IMR-90 (cell line): ENCODE results near the gene GRM8. TPM values are rescaled to one million over a fixed set of nuclear protein-coding genes. Genes with fewer than 3 reads are reported as not detected.

Experiments
- ATAC-seq: fragments of 200-7000 bp; cut with Tn5 transposase; 2 replicates; pipeline ENCODE4 v1.9.1; 2020; ENCODE audit warnings: low read depth, mild to moderate bottlenecking, moderate library complexity
- BruUV-seq: library from RNA; stranded (reverse); fragments of 400-500 nt; replicated peaks from 2 replicates; lab custom pipeline; 2021; lab: Mats Ljungman, UMichigan
- CTCF ChIA-PET: fragments of 300-600 bp; formaldehyde crosslinking; extraction: SDS; loops from one replicate; lab custom pipeline; 2021; ENCODE audit warnings: antibody characterized with exemption; lab: Yijun Ruan, JAX
- POLR2A ChIA-PET: fragments of 300-600 bp; sonication (Branson Sonifier 250); formaldehyde crosslinking; loops from one replicate; lab custom pipeline; 2022; ENCODE audit warnings: antibody characterized with exemption; ENCODE audit not compliant: unreplicated experiment; lab: Charles Lee
- DNase-seq: peaks from one replicate; pipeline ENCODE4 v3.0.0; 2013
- H2AFZ ChIP-seq: replicated peaks from 2 replicates; pipeline ENCODE3; 2013; ENCODE audit warnings: low read length, mild to moderate bottlenecking; ENCODE audit not compliant: poor library complexity
- H2AK5ac ChIP-seq: 2 replicates; pipeline ENCODE4 v1.6.1; 2013; ENCODE audit warnings: low read depth, low read length, inconsistent platforms
- H2AK9ac ChIP-seq: replicated peaks from 2 replicates; pipeline ENCODE3; 2013; ENCODE audit warnings: mild to moderate bottlenecking, low read depth, low read length, moderate library complexity; ENCODE audit not compliant: poor library complexity
- H2BK120ac ChIP-seq: 2 replicates; pipeline ENCODE4 v1.6.1; 2013; ENCODE audit warnings: low read depth, low read length, inconsistent platforms
- H2BK15ac ChIP-seq: 3 replicates; pipeline ENCODE4 v1.6.1; 2013; ENCODE audit warnings: low read depth, low read length, inconsistent platforms
- H2BK20ac ChIP-seq: 2 replicates; pipeline ENCODE4 v1.6.1; 2013; ENCODE audit warnings: low read depth, mild to moderate bottlenecking, inconsistent platforms, low read length, moderate library complexity
- H2BK5ac ChIP-seq: 2 replicates; pipeline ENCODE4 v1.6.1; 2013; ENCODE audit warnings: mild to moderate bottlenecking, low read depth, low read length, inconsistent platforms; ENCODE audit not compliant: poor library complexity, severe bottlenecking
- H3K14ac ChIP-seq: replicated peaks from 2 replicates; pipeline ENCODE4 v1.6.1; 2013; ENCODE audit warnings: low read depth, low read length, inconsistent platforms
- H3K18ac ChIP-seq: 2 replicates; pipeline ENCODE4 v1.6.1; 2013; ENCODE audit warnings: low read depth, low read length, control low read depth
- H3K23ac ChIP-seq: 2 replicates; pipeline ENCODE4 v1.6.1; 2013; ENCODE audit warnings: low read depth, low read length, inconsistent platforms
- H3K27ac ChIP-seq: 2 replicates; pipeline ENCODE4 v1.5.1; 2013; ENCODE audit warnings: mild to moderate bottlenecking, control low read depth, low read length; ENCODE audit not compliant: insufficient read depth
- H3K27me3 ChIP-seq: 2 replicates; pipeline ENCODE4 v1.6.1; 2013; ENCODE audit warnings: low read length; ENCODE audit not compliant: control insufficient read depth, insufficient read depth
- H3K36me3 ChIP-seq: 2 replicates; pipeline ENCODE4 v1.6.1; 2013; ENCODE audit warnings: low read length, mixed read lengths; ENCODE audit not compliant: control insufficient read depth, insufficient read depth
- H3K4ac ChIP-seq: 2 replicates; pipeline ENCODE4 v1.6.1; 2013; ENCODE audit warnings: low read depth, low read length, inconsistent platforms
- H3K4me1 ChIP-seq: 2 replicates; pipeline ENCODE4 v1.6.1; 2013; ENCODE audit warnings: low read length, mixed read lengths; ENCODE audit not compliant: control insufficient read depth, insufficient read depth
- H3K4me2 ChIP-seq: 2 replicates; pipeline ENCODE4 v1.6.1; 2013; ENCODE audit warnings: low read depth, mild to moderate bottlenecking, control low read depth, low read length, moderate library complexity
- H3K4me3 ChIP-seq: 2 replicates; pipeline ENCODE4 v1.5.1; 2013; ENCODE audit warnings: low read depth, mild to moderate bottlenecking, control low read depth, low read length, moderate library complexity; ENCODE audit not compliant: insufficient read depth
- H3K56ac ChIP-seq: 2 replicates; pipeline ENCODE4 v1.6.1; 2013; ENCODE audit warnings: low read length, inconsistent platforms; ENCODE audit not compliant: insufficient read depth; ENCODE audit errors: extremely low read depth
- H3K79me1 ChIP-seq, 2 experiments: 2 replicates each; pipeline ENCODE4 v1.6.1; 2013; ENCODE audit warnings: low read length in 2 of 2, inconsistent platforms in 1 of 2, low read depth in 1 of 2
- H3K9ac ChIP-seq: 2 replicates; pipeline ENCODE4 v1.6.1; 2013; ENCODE audit warnings: low read depth, low read length, control low read depth
- H3K9me1 ChIP-seq: 2 replicates; pipeline ENCODE4 v1.6.1; 2013; ENCODE audit warnings: low read length, inconsistent platforms; ENCODE audit not compliant: insufficient read depth
- H3K9me3 ChIP-seq: 2 replicates; pipeline ENCODE4 v1.6.1; 2013; ENCODE audit warnings: low read length; ENCODE audit not compliant: control insufficient read depth, insufficient read depth
- H4K20me1 ChIP-seq: 2 replicates; pipeline ENCODE4 v1.6.1; 2013; ENCODE audit warnings: low read length, inconsistent platforms; ENCODE audit not compliant: insufficient read depth
- H4K5ac ChIP-seq: 2 replicates; pipeline ENCODE4 v1.6.1; 2013; ENCODE audit warnings: mild to moderate bottlenecking, low read depth, low read length, control low read depth
- H4K8ac ChIP-seq, 2 experiments: 2 replicates each; pipeline ENCODE4 v1.6.1; 2013; ENCODE audit warnings: low read depth in 2 of 2, low read length in 2 of 2, control low read depth in 1 of 2, inconsistent platforms in 1 of 2
- H4K91ac ChIP-seq: 2 replicates; pipeline ENCODE4 v1.6.1; 2013; ENCODE audit warnings: low read depth, low read length, inconsistent platforms; ENCODE audit not compliant: insufficient read depth
- BHLHE40 ChIP-seq: fragments of 150-350 bp; IDR thresholded peaks from 2 replicates; pipeline ENCODE4 v1.6.1; 2016; ENCODE audit warnings: mild to moderate bottlenecking, low read depth, low read length
- CEBPB ChIP-seq: IDR thresholded peaks from 2 replicates; pipeline ENCODE4 v1.6.1; 2012; ENCODE audit warnings: low read depth, low read length, improper control_type of control experiment
- CHD1 ChIP-seq: IDR thresholded peaks from 2 replicates; pipeline ENCODE4 v1.6.1; 2012; ENCODE audit warnings: low read depth, low read length, improper control_type of control experiment
- CTCF ChIP-seq: conservative IDR thresholded peaks from 2 replicates; pipeline ENCODE4 v1.5.1; 2012; ENCODE audit warnings: mild to moderate bottlenecking, low read depth, low read length, improper control_type of control experiment
- ELK1 ChIP-seq: fragments of 150-350 bp; IDR thresholded peaks from 2 replicates; pipeline ENCODE4 v1.6.1; 2016; ENCODE audit warnings: low read depth, mild to moderate bottlenecking, low read length, moderate library complexity, borderline replicate concordance
- FOS ChIP-seq: fragments of 150-350 bp; IDR thresholded peaks from 2 replicates; pipeline ENCODE4 v1.6.1; 2016; ENCODE audit warnings: low read depth, low read length
- MAFK ChIP-seq: IDR thresholded peaks from 2 replicates; pipeline ENCODE4 v1.6.1; 2012; ENCODE audit warnings: low read depth, low read length, improper control_type of control experiment
- MAZ ChIP-seq: IDR thresholded peaks from 2 replicates; pipeline ENCODE4 v1.6.1; 2012; ENCODE audit warnings: low read depth, mild to moderate bottlenecking, low read length, improper control_type of control experiment, moderate library complexity, borderline replicate concordance
- MXI1 ChIP-seq: IDR thresholded peaks from 2 replicates; pipeline ENCODE4 v1.6.1; 2012; ENCODE audit warnings: low read depth, mild to moderate bottlenecking, low read length, moderate library complexity, borderline replicate concordance
- NFE2L2 ChIP-seq: fragments of 150-350 bp; IDR thresholded peaks from 2 replicates; pipeline ENCODE4 v1.6.1; 2016; ENCODE audit warnings: low read depth, mild to moderate bottlenecking, low read length
- POLR2A ChIP-seq: IDR thresholded peaks from 2 replicates; pipeline ENCODE4 v1.6.1; 2012; ENCODE audit warnings: mild to moderate bottlenecking, low read depth, low read length
- RAD21 ChIP-seq: IDR thresholded peaks from 2 replicates; pipeline ENCODE4 v1.6.1; 2012; ENCODE audit warnings: low read length, improper control_type of control experiment
- RCOR1 ChIP-seq: IDR thresholded peaks from 2 replicates; pipeline ENCODE4 v1.6.1; 2012; ENCODE audit warnings: mild to moderate bottlenecking, low read length, improper control_type of control experiment; ENCODE audit not compliant: insufficient replicate concordance
- RFX5 ChIP-seq: IDR thresholded peaks from 2 replicates; pipeline ENCODE4 v1.8.0; 2012; ENCODE audit warnings: low read depth, mild to moderate bottlenecking, low read length, moderate library complexity
- SMC3 ChIP-seq: fragments of 150-350 bp; IDR thresholded peaks from 2 replicates; pipeline ENCODE4 v1.6.1; 2016; ENCODE audit warnings: low read depth, mild to moderate bottlenecking, antibody characterized with exemption, low read length, moderate library complexity
- USF2 ChIP-seq: fragments of 150-350 bp; IDR thresholded peaks from 2 replicates; pipeline ENCODE4 v1.6.1; 2017; ENCODE audit warnings: mild to moderate bottlenecking, antibody characterized with exemption, low read length, low read depth
- WGBS, 2 experiments: methylation state at CpG; one replicate each; pipeline versions ENCODE4 v1.1.5 to v1.1.7; 2013; ENCODE audit warnings: missing lambda C conversion rate in 2 of 2; ENCODE audit not compliant: insufficient read length in 1 of 2; ENCODE audit errors: extremely low coverage in 2 of 2; 5-methylcytosine and 5-hydroxymethylcytosine counted together
- dilution Hi-C: fragments of 300-500 bp; cut with HindIII; formaldehyde crosslinking; loops from one replicate; pipeline ENCODE4 v1.14.3; 2018; ENCODE audit warnings: low sequenced_read_pairs; ENCODE audit not compliant: unreplicated experiment
- in situ Hi-C: fragments of 300-500 bp; cut with MboI; formaldehyde crosslinking; loops from 3 replicates; pipeline ENCODE4 v1.14.3; 2019; ENCODE audit warnings: low sequenced_read_pairs, inconsistent platforms, mixed read lengths
- intact Hi-C: fragments of 100-400 bp; cut with micrococcal nuclease; formaldehyde crosslinking; loops from 2 replicates; pipeline ENCODE4 v1.10.0; 2022
- polyA plus RNA-seq, 3 experiments: library from polyadenylated mRNA; depleted of rRNA; stranded (reverse); fragments of >200 nt; gene quantifications; 2 replicates each; pipeline ENCODE4 v1.2.3, GENCODE V29; 2012; ENCODE audit warnings: low replicate concordance in 1 of 3
- total RNA-seq: library from RNA; depleted of rRNA; stranded (reverse); fragments of >200 nt; gene quantifications from 2 replicates; pipeline ENCODE4 v1.2.3, GENCODE V29; 2012

GRM8 gene
- total and polyA plus RNA-seq, 2 of the 4 experiments (the other 2 are of a cell fraction), result not detected

GRCh38 chr7:126776498-126776897 is 476.2 kb downstream of the GRM8 start:
- no peaks in the 10 kb centered on the region for H3K9me1 ChIP-seq
- H4K5ac ChIP-seq, result no peak overlapping the region
- H3K23ac ChIP-seq, result no peak overlapping the region
- no peaks in the 10 kb centered on the region for H4K20me1 ChIP-seq
- BruUV-seq, result no TSS peak
- H2BK15ac ChIP-seq, result no peak overlapping the region
- H3K4ac ChIP-seq, result no peak overlapping the region
- DNase-seq (no peak), ATAC-seq (no peak)
- no peaks in the 10 kb centered on the region for H3K27me3 ChIP-seq
- H2AK5ac ChIP-seq, result no peak overlapping the region
- no peak overlapping the region for H3K4me3 ChIP-seq
- no peak overlapping the region for H2AK9ac ChIP-seq
- no peak overlapping the region for H2AFZ ChIP-seq
- H2BK20ac ChIP-seq, result no peak overlapping the region
- H3K9me3 ChIP-seq, result no peaks in the 10 kb centered on the region
- no peak for TF ChIP-seq RAD21
- TF ChIP-seq SMC3, result no peak
- no peak for TF ChIP-seq FOS
- no peak for TF ChIP-seq CEBPB
- TF ChIP-seq CHD1, result no peak
- no peak for TF ChIP-seq NFE2L2
- no peak for TF ChIP-seq MAZ
- no peak for TF ChIP-seq ELK1
- no peak for TF ChIP-seq POLR2A
- TF ChIP-seq MAFK, result no peak
- no peak for TF ChIP-seq USF2
- TF ChIP-seq CTCF, result no peak
- no peak for TF ChIP-seq RFX5
- no peak for TF ChIP-seq RCOR1
- TF ChIP-seq BHLHE40, result no peak
- TF ChIP-seq MXI1, result no peak
- no peaks in the 10 kb centered on the region for H3K36me3 ChIP-seq
- no peak overlapping the region for H3K9ac ChIP-seq
- WGBS, 2 experiments, result no CpG with 5 or more reads among the region's 3 CpGs
- H3K4me1 ChIP-seq, result no peaks in the 10 kb centered on the region
- in situ Hi-C loops (no loop called here), dilution Hi-C loops (no loop called here), intact Hi-C loops (no loop called here)
- no peak overlapping the region for H2BK120ac ChIP-seq
- POLR2A ChIA-PET, result no interaction called here
- no peak overlapping the region for H3K18ac ChIP-seq
- no peak overlapping the region for H3K27ac ChIP-seq
- no peak overlapping the region for H3K14ac ChIP-seq
- H4K8ac ChIP-seq, result no peak overlapping the region
- no peak overlapping the region for H4K91ac ChIP-seq
- CTCF ChIA-PET, result no interaction called here
- no peak overlapping the region for H3K4me2 ChIP-seq
- no peak overlapping the region for H3K56ac ChIP-seq
- H3K79me1 ChIP-seq, result no peaks in the 10 kb centered on the region
- H2BK5ac ChIP-seq, result no peak overlapping the region
